Measurements from ENCODE around the gene ACAD10. TPM values are rescaled to one million over a fixed set of nuclear protein-coding genes. Genes with fewer than 3 reads are reported as not detected.

ACAD10 gene
- total RNA-seq, 1 donor from 2014 or later = 32.6 TPM

GRCh38 chr12:111798182-111798581, 112.3 kb downstream of the ACAD10 start:
- H3K4me3 Mint-ChIP-seq (ENCODE audit: low read depth) = no peak overlapping the region
- H3K27ac Mint-ChIP-seq = no peak overlapping the region
- no peaks in the 10 kb centered on the region for H3K4me1 Mint-ChIP-seq (ENCODE audit: low read depth)
- H3K27me3 Mint-ChIP-seq (ENCODE audit: low read depth) = no peaks in the 10 kb centered on the region
- no peak for DNase-seq (ENCODE audit: low spot score)
- no peaks in the 10 kb centered on the region for H3K9me3 Mint-ChIP-seq
- intact Hi-C loops (cut with micrococcal nuclease) = no loop called here
- no peaks in the 10 kb centered on the region for H3K36me3 Mint-ChIP-seq (ENCODE audit: low read depth)

- intact Hi-C loops (cut with micrococcal nuclease) = no loop called here
- Mint-ChIP-seq H3K36me3 (ENCODE audit: low read depth) (no peaks in the 10 kb centered on the region), H3K4me1 (ENCODE audit: low read depth) (no peaks in the 10 kb centered on the region), H3K27me3 (ENCODE audit: low read depth) (no peaks in the 10 kb centered on the region), H3K9me3 (no peaks in the 10 kb centered on the region), H3K4me3 (ENCODE audit: low read depth) (no peak overlapping the region), H3K27ac (no peak overlapping the region)
- DNase-seq (ENCODE audit: low spot score) = no peak
These were observed 113.9 kb downstream of the ACAD10 start for GRCh38 chr12:111799758-111800157.

GRCh38 chr12:111803038-111803626, 117.3 kb downstream of the ACAD10 start:
- intact Hi-C loops (cut with micrococcal nuclease) = no loop called here
- no peak for DNase-seq (ENCODE audit: low spot score)

GRCh38 chr12:111803851-111804250, 118.0 kb downstream of the ACAD10 start:
- intact Hi-C loops (cut with micrococcal nuclease) = no loop called here
- DNase-seq (ENCODE audit: low spot score) = no peak
- Mint-ChIP-seq H3K4me1 (ENCODE audit: low read depth) (no peaks in the 10 kb centered on the region), H3K27me3 (ENCODE audit: low read depth) (no peaks in the 10 kb centered on the region), H3K4me3 (ENCODE audit: low read depth) (no peak overlapping the region), H3K36me3 (ENCODE audit: low read depth) (no peaks in the 10 kb centered on the region), H3K9me3 (no peaks in the 10 kb centered on the region), H3K27ac (no peak overlapping the region)

More at GRCh38 chr12:111803038-111803626, 117.3 kb downstream of the ACAD10 start:
- Mint-ChIP-seq H3K4me3 (ENCODE audit: low read depth) (no peak overlapping the region), H3K27me3 (ENCODE audit: low read depth) (no peaks in the 10 kb centered on the region), H3K9me3 (no peaks in the 10 kb centered on the region), H3K36me3 (ENCODE audit: low read depth) (no peaks in the 10 kb centered on the region), H3K27ac (no peak overlapping the region), H3K4me1 (ENCODE audit: low read depth) (no peaks in the 10 kb centered on the region)

DNA sequence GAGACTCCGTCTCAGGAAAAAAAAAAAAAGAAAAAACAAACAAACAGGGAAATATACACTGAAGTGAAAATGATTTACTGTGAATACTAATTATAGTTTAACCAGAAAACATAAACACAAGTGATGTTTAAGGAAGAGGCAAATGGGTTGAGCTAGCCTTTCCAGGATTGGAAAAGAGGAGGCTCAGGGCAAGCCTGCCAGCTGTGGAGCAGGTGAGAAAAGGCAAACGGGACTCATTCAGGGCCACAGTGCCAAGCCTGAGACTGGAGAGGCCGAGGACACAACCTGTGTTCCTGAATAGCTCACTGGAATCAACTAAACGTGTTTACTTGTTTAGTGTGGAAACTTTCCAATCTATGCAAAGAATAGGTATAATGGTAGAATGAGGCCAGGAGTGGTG, 120.5 kb downstream of the ACAD10 start:
- DNase-seq (ENCODE audit: low spot score) = no peak
- Mint-ChIP-seq H3K27ac (no peak overlapping the region), H3K27me3 (ENCODE audit: low read depth) (no peaks in the 10 kb centered on the region), H3K4me3 (ENCODE audit: low read depth) (no peak overlapping the region), H3K36me3 (ENCODE audit: low read depth) (no peaks in the 10 kb centered on the region), H3K9me3 (no peaks in the 10 kb centered on the region), H3K4me1 (ENCODE audit: low read depth) (no peaks in the 10 kb centered on the region)
- intact Hi-C loops (cut with micrococcal nuclease) = no loop called here

Other genes starting within 250 kb of the ACAD10 start
- 51.6 and 52.6 TPM in 2 replicates for gene ATXN2, start 86.7 kb upstream of the ACAD10 start, total RNA-seq
- gene BRAP, start 97 bp upstream of the ACAD10 start, total RNA-seq = 18.5 and 19.3 TPM in 2 replicates
- 0.11 and 0.34 TPM in 2 replicates for gene ALDH2, start 80.9 kb downstream of the ACAD10 start, total RNA-seq
- gene MAPKAPK5, start 156.2 kb downstream of the ACAD10 start, total RNA-seq = 66.4 and 68.1 TPM in 2 replicates

All from activated T-helper 2 cell treated with anti-CD3 and anti-CD28 coated beads, Interferon-gamma antibody, Interleukin-2, Interleukin-4, amounts not matched to agents 10 μg/mL and 5 μg/mL and 100 μg/mL, durations not matched to agents 14 hours and 24 hours and 36 hours (primary cell).